ENCODE measurements around the gene APLP2. TPM values are rescaled to one million over a fixed set of nuclear protein-coding genes. Genes with fewer than 3 reads are reported as not detected.

APLP2 gene
- total and polyA plus RNA-seq, 2 experiments from 2014 or later: 322 to 362 TPM

DNA sequence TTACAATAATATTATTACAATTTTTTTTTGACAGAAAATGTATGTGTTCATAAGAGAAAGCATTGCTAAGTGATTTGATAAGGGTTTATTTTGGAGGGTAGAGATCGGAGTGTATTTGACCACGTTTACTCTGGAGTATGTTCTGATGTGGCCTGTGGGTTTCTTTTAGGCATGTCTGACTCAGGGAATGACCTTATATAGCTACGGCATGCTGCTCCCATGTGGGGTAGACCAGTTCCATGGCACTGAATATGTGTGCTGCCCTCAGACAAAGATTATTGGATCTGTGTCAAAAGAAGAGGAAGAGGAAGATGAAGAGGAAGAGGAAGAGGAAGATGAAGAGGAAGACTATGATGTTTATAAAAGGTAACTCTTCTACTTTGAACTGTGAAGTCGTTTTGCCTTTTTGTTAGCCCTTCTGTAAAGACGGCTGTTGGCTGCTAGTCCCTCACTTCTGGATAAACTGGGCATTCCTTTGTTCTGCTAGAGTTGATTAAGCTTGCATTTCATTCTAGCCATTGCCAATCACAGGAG, 51.8 kb downstream of the APLP2 start:
- H3K4me1 Mint-ChIP-seq: peaks cover 13% of the 10 kb centered on the region; the same call in 1 of the 3 replicates
- no peak overlapping the region for H2AFZ ChIP-seq
- H3K9me2 ChIP-seq (ENCODE audit: insufficient read depth): no peaks in the 10 kb centered on the region
- 0 out of 2 replicates have a peak, but pooled peaks cover 2% of the 10 kb centered on the region for H3F3A ChIP-seq (replicated peaks; ENCODE audit: low read depth)
- no peak for TF ChIP-seq ZNF331 (CRISPR knock-in tag; IDR thresholded peaks at IDR 0.05; ENCODE audit: low read depth)
- TF ChIP-seq, protein P1, sequence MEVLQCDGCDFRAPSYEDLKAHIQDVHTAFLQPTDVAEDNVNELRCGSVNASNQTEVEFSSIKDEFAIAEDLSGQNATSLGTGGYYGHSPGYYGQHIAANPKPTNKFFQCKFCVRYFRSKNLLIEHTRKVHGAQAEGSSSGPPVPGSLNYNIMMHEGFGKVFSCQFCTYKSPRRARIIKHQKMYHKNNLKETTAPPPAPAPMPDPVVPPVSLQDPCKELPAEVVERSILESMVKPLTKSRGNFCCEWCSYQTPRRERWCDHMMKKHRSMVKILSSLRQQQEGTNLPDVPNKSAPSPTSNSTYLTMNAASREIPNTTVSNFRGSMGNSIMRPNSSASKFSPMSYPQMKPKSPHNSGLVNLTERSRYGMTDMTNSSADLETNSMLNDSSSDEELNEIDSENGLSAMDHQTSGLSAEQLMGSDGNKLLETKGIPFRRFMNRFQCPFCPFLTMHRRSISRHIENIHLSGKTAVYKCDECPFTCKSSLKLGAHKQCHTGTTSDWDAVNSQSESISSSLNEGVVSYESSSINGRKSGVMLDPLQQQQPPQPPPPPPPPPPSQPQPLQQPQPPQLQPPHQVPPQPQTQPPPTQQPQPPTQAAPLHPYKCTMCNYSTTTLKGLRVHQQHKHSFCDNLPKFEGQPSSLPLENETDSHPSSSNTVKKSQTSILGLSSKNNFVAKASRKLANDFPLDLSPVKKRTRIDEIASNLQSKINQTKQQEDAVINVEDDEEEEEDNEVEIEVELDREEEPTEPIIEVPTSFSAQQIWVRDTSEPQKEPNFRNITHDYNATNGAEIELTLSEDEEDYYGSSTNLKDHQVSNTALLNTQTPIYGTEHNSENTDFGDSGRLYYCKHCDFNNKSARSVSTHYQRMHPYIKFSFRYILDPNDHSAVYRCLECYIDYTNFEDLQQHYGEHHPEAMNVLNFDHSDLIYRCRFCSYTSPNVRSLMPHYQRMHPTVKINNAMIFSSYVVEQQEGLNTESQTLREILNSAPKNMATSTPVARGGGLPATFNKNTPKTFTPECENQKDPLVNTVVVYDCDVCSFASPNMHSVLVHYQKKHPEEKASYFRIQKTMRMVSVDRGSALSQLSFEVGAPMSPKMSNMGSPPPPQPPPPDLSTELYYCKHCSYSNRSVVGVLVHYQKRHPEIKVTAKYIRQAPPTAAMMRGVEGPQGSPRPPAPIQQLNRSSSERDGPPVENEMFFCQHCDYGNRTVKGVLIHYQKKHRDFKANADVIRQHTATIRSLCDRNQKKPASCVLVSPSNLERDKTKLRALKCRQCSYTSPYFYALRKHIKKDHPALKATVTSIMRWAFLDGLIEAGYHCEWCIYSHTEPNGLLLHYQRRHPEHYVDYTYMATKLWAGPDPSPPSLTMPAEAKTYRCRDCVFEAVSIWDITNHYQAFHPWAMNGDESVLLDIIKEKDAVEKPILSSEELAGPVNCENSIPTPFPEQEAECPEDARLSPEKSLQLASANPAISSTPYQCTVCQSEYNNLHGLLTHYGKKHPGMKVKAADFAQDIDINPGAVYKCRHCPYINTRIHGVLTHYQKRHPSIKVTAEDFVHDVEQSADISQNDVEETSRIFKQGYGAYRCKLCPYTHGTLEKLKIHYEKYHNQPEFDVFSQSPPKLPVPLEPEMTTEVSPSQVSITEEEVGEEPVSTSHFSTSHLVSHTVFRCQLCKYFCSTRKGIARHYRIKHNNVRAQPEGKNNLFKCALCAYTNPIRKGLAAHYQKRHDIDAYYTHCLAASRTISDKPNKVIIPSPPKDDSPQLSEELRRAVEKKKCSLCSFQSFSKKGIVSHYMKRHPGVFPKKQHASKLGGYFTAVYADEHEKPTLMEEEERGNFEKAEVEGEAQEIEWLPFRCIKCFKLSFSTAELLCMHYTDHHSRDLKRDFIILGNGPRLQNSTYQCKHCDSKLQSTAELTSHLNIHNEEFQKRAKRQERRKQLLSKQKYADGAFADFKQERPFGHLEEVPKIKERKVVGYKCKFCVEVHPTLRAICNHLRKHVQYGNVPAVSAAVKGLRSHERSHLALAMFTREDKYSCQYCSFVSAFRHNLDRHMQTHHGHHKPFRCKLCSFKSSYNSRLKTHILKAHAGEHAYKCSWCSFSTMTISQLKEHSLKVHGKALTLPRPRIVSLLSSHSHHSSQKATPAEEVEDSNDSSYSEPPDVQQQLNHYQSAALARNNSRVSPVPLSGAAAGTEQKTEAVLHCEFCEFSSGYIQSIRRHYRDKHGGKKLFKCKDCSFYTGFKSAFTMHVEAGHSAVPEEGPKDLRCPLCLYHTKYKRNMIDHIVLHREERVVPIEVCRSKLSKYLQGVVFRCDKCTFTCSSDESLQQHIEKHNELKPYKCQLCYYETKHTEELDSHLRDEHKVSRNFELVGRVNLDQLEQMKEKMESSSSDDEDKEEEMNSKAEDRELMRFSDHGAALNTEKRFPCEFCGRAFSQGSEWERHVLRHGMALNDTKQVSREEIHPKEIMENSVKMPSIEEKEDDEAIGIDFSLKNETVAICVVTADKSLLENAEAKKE (CRISPR knock-in tag; IDR thresholded peaks at IDR 0.05): no peak
- TF ChIP-seq NANOG (IDR thresholded peaks at IDR 0.05; ENCODE audit: borderline replicate concordance): no peak
- TF ChIP-seq ZNF114 (CRISPR knock-in tag; IDR thresholded peaks at IDR 0.05): no peak
- TF ChIP-seq JUNB (IDR thresholded peaks at IDR 0.05; ENCODE audit: unreplicated experiment): no peak
- TF ChIP-seq, protein P2, sequence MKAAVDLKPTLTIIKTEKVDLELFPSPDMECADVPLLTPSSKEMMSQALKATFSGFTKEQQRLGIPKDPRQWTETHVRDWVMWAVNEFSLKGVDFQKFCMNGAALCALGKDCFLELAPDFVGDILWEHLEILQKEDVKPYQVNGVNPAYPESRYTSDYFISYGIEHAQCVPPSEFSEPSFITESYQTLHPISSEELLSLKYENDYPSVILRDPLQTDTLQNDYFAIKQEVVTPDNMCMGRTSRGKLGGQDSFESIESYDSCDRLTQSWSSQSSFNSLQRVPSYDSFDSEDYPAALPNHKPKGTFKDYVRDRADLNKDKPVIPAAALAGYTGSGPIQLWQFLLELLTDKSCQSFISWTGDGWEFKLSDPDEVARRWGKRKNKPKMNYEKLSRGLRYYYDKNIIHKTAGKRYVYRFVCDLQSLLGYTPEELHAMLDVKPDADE (IDR thresholded peaks at IDR 0.05): no peak
- no peak for TF ChIP-seq EZH2phosphoT487 (IDR thresholded peaks at IDR 0.05; ENCODE audit: unreplicated experiment)
- TF ChIP-seq, protein P3, sequence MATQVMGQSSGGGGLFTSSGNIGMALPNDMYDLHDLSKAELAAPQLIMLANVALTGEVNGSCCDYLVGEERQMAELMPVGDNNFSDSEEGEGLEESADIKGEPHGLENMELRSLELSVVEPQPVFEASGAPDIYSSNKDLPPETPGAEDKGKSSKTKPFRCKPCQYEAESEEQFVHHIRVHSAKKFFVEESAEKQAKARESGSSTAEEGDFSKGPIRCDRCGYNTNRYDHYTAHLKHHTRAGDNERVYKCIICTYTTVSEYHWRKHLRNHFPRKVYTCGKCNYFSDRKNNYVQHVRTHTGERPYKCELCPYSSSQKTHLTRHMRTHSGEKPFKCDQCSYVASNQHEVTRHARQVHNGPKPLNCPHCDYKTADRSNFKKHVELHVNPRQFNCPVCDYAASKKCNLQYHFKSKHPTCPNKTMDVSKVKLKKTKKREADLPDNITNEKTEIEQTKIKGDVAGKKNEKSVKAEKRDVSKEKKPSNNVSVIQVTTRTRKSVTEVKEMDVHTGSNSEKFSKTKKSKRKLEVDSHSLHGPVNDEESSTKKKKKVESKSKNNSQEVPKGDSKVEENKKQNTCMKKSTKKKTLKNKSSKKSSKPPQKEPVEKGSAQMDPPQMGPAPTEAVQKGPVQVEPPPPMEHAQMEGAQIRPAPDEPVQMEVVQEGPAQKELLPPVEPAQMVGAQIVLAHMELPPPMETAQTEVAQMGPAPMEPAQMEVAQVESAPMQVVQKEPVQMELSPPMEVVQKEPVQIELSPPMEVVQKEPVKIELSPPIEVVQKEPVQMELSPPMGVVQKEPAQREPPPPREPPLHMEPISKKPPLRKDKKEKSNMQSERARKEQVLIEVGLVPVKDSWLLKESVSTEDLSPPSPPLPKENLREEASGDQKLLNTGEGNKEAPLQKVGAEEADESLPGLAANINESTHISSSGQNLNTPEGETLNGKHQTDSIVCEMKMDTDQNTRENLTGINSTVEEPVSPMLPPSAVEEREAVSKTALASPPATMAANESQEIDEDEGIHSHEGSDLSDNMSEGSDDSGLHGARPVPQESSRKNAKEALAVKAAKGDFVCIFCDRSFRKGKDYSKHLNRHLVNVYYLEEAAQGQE (IDR thresholded peaks at IDR 0.05; ENCODE audit: unreplicated experiment): no peak
- TF ChIP-seq POLR2AphosphoS5 (IDR thresholded peaks at IDR 0.05; ENCODE audit: low read depth): no peak
- no peak for TF ChIP-seq STAT1 (IDR thresholded peaks at IDR 0.05; ENCODE audit: unreplicated experiment)
- TF ChIP-seq EZH2 (IDR thresholded peaks at IDR 0.05; ENCODE audit: low read depth, unreplicated experiment): no peak
- no peak for TF ChIP-seq CREB1 (CRISPR knock-in tag; IDR thresholded peaks at IDR 0.05; ENCODE audit: low read depth)
- TF ChIP-seq, protein P4, sequence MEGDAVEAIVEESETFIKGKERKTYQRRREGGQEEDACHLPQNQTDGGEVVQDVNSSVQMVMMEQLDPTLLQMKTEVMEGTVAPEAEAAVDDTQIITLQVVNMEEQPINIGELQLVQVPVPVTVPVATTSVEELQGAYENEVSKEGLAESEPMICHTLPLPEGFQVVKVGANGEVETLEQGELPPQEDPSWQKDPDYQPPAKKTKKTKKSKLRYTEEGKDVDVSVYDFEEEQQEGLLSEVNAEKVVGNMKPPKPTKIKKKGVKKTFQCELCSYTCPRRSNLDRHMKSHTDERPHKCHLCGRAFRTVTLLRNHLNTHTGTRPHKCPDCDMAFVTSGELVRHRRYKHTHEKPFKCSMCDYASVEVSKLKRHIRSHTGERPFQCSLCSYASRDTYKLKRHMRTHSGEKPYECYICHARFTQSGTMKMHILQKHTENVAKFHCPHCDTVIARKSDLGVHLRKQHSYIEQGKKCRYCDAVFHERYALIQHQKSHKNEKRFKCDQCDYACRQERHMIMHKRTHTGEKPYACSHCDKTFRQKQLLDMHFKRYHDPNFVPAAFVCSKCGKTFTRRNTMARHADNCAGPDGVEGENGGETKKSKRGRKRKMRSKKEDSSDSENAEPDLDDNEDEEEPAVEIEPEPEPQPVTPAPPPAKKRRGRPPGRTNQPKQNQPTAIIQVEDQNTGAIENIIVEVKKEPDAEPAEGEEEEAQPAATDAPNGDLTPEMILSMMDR (conservative IDR thresholded peaks at IDR 0.05; ENCODE audit: low read depth in 2 of 2): no peak
- H3K27ac ChIP-seq (ENCODE audit: low read depth): no peak overlapping the region
- H3K9me3 Mint-ChIP-seq: no peaks in the 10 kb centered on the region
- H3K4me3 Mint-ChIP-seq: no peak overlapping the region
- peaks cover 2% of the 10 kb centered on the region for H3K27me3 Mint-ChIP-seq (ENCODE audit: insufficient read depth, low read depth, poor library complexity)
- H3K27me3 ChIP-seq (ENCODE audit: insufficient read depth): no peaks in the 10 kb centered on the region
- no peak overlapping the region for H3K4me3 ChIP-seq
- no peaks in the 10 kb centered on the region for H3K4me1 ChIP-seq (ENCODE audit: insufficient read depth)
- no peak overlapping the region; the same call in 1 of the 2 replicates for H3K27ac Mint-ChIP-seq
- H3K4me2 ChIP-seq: no peak overlapping the region
- peaks cover 24% of the 10 kb centered on the region for H3K79me2 ChIP-seq (replicated peaks; ENCODE audit: insufficient read depth)
- H3K36me3 ChIP-seq (ENCODE audit: insufficient read depth): peaks cover 30% of the 10 kb centered on the region
- no peak for ATAC-seq
- H3K36me3 Mint-ChIP-seq (ENCODE audit: low read depth): peaks cover 43% of the 10 kb centered on the region
- no peak for DNase-seq (ENCODE audit: low spot score)
- peaks cover 22% of the 10 kb centered on the region for H4K20me1 ChIP-seq (replicated peaks; ENCODE audit: insufficient read depth)

Data from GM23338 (cell line).